ENCODE results near the gene LPP. TPM values are rescaled to one million over a fixed set of nuclear protein-coding genes. Genes with fewer than 3 reads are reported as not detected.

The LPP gene
- total and polyA plus RNA-seq, 2 of the 4 experiments (the other 2 are of a cell fraction): 16.0 to 130 TPM

- Histone ChIP-seq H3K27ac (ENCODE audit: insufficient read depth, low read length) (no peak overlapping the region), H4K91ac (ENCODE audit: insufficient read depth, low read depth, low read length) (no peak overlapping the region), H2AK5ac (ENCODE audit: low read depth, low read length) (no peak overlapping the region), H2BK15ac (ENCODE audit: low read depth, low read length) (no peak overlapping the region), H3K4ac (ENCODE audit: low read depth, low read length) (no peak overlapping the region), H3K4me2 (ENCODE audit: low read depth, low read length) (no peak overlapping the region), H3K4me1 (ENCODE audit: control insufficient read depth, insufficient read depth, low read length) (peaks cover 7% of the 10 kb centered on the region), H3K9ac (ENCODE audit: low read depth, low read length) (no peak overlapping the region), H2BK5ac (ENCODE audit: low read depth, low read length, poor library complexity, severe bottlenecking) (no peak overlapping the region), H2AK9ac (replicated peaks; ENCODE audit: low read depth, low read length, poor library complexity) (no peak overlapping the region), H4K5ac (ENCODE audit: low read depth, low read length) (no peak overlapping the region), H2BK120ac (ENCODE audit: low read depth, low read length) (no peak overlapping the region), H3K27me3 (ENCODE audit: control insufficient read depth, insufficient read depth, low read length) (no peaks in the 10 kb centered on the region), H3K4me3 (ENCODE audit: insufficient read depth, low read depth, low read length) (no peak overlapping the region), H4K8ac (ENCODE audit: low read depth in 2 of 2, low read length in 2 of 2) (no peak overlapping the region), H3K56ac (ENCODE audit: extremely low read depth, insufficient read depth, low read length) (no peak overlapping the region), H3K79me1 (ENCODE audit: low read depth in 1 of 2, low read length in 2 of 2) (peaks cover 58 to 91% of the 10 kb centered on the region in 2 experiments), H3K14ac (replicated peaks; ENCODE audit: low read depth, low read length) (no peak overlapping the region), H3K23ac (ENCODE audit: low read depth, low read length) (no peak overlapping the region), H3K9me1 (ENCODE audit: insufficient read depth, low read length) (peaks cover 18% of the 10 kb centered on the region), H3K18ac (ENCODE audit: low read depth, low read length) (no peak overlapping the region), H3K36me3 (ENCODE audit: control insufficient read depth, insufficient read depth, low read length) (peaks cover 3% of the 10 kb centered on the region; the same call in 1 of the 2 replicates), H2AFZ (replicated peaks; ENCODE audit: low read length, poor library complexity) (no peak overlapping the region), H3K9me3 (ENCODE audit: control insufficient read depth, insufficient read depth, low read length) (no peaks in the 10 kb centered on the region), H2BK20ac (ENCODE audit: low read depth, low read length) (no peak overlapping the region), H4K20me1 (ENCODE audit: insufficient read depth, low read length) (peaks cover 61% of the 10 kb centered on the region)
- dilution Hi-C loops (cut with HindIII; ENCODE audit: low sequenced_read_pairs, unreplicated experiment): no loop called here
- in situ Hi-C loops (cut with MboI; ENCODE audit: low sequenced_read_pairs): no loop called here
- ChIA-PET CTCF (no interaction called here), POLR2A (ENCODE audit: unreplicated experiment) (interaction anchor here (0.5 kb wide), 1 partner anchor 593 kb away, joined by 3 read pairs; no protein-coding TSS in a partner anchor)
- no TSS peak for BruUV-seq (replicated peaks)
- ATAC-seq (ENCODE audit: low read depth) (no peak), DNase-seq (no peak)
- WGBS, 2 experiments (ENCODE audit: extremely low coverage in 2 of 2, insufficient read length in 1 of 2): no CpG with 5 or more reads among the region's 3 CpGs
- TF ChIP-seq SMC3 (IDR thresholded peaks at IDR 0.05; ENCODE audit: low read depth, low read length): no peak
- TF ChIP-seq MAFK (IDR thresholded peaks at IDR 0.05; ENCODE audit: low read depth, low read length): no peak
- TF ChIP-seq RFX5 (IDR thresholded peaks at IDR 0.05; ENCODE audit: low read depth, low read length): no peak
- no peak for TF ChIP-seq ELK1 (IDR thresholded peaks at IDR 0.05; ENCODE audit: borderline replicate concordance, low read depth, low read length)
- no peak for TF ChIP-seq MXI1 (IDR thresholded peaks at IDR 0.05; ENCODE audit: borderline replicate concordance, low read depth, low read length)
- no peak for TF ChIP-seq RCOR1 (IDR thresholded peaks at IDR 0.05; ENCODE audit: insufficient replicate concordance, low read length)
- no peak for TF ChIP-seq USF2 (IDR thresholded peaks at IDR 0.05; ENCODE audit: low read depth, low read length)
- TF ChIP-seq NFE2L2 (IDR thresholded peaks at IDR 0.05; ENCODE audit: low read depth, low read length): no peak
- TF ChIP-seq FOS (IDR thresholded peaks at IDR 0.05; ENCODE audit: low read depth, low read length): no peak
- no peak for TF ChIP-seq MAZ (IDR thresholded peaks at IDR 0.05; ENCODE audit: borderline replicate concordance, low read depth, low read length)
- no peak for TF ChIP-seq CHD1 (IDR thresholded peaks at IDR 0.05; ENCODE audit: low read depth, low read length)
- intact Hi-C loops (cut with micrococcal nuclease): no loop called here
Measured at GRCh38 chr3:188360364-188360881, 206.5 kb downstream of the LPP start.
